GM23248 (cell line): ENCODE data around the gene MDN1.

Experiments used
- EZH2 ChIP-seq: fragments of 200-600 bp; sonication (generic); IDR thresholded peaks from 2 replicates; pipeline ENCODE4 v1.6.1; 2018; ENCODE audit warnings: antibody characterized with exemption, mild to moderate bottlenecking; ENCODE audit not compliant: insufficient read depth, poor library complexity, severe bottlenecking
- EZH2phosphoT487 ChIP-seq: fragments of 200-600 bp; sonication (generic); IDR thresholded peaks from 2 replicates; pipeline ENCODE4 v1.6.1; 2018; ENCODE audit warnings: antibody characterized with exemption, moderate library complexity, mild to moderate bottlenecking, low read depth; ENCODE audit not compliant: insufficient read depth

- TF ChIP-seq EZH2phosphoT487 (no peak), EZH2 (no peak)
These were observed 123.9 kb downstream of the MDN1 start for GRCh38 chr6:89695667-89696066.
